Measurements from ENCODE around the gene PHF3.

The PHF3 gene

DNA sequence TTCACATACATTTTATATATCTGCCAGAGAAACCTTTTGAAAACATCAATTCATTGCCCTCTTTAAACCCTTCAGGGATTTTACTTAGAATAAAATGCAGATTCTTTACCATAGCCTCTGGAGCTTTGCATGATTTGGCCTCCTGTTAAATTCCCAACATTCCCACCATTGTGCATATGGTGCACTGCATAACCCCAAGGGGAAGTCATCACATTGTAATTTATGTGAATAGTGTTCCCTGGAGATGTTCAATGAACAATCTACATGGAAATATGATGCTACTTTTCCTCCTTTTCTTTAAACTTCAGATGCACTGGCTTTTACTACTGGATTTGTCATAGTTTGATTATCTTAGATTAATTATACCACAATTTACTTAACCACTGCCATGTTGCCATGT, 94.7 kb downstream of the PHF3 start:
- Histone ChIP-seq H3K4me3 (ENCODE audit: insufficient read depth, low read length, poor library complexity, severe bottlenecking) (no peak overlapping the region), H2AFZ (ENCODE audit: low read depth, low read length, severe bottlenecking) (no peak overlapping the region), H3K36me3 (ENCODE audit: low read length) (no peaks in the 10 kb centered on the region), H3K4me2 (ENCODE audit: low read depth, low read length, poor library complexity, severe bottlenecking) (no peak overlapping the region), H4K20me1 (ENCODE audit: low read depth, low read length) (no peaks in the 10 kb centered on the region), H3K27me3 (ENCODE audit: low read length) (no peaks in the 10 kb centered on the region), H3K27ac (ENCODE audit: low read depth, low read length) (no peak overlapping the region), H3K9me3 (ENCODE audit: insufficient read depth, low read length) (no peaks in the 10 kb centered on the region), H3K79me2 (ENCODE audit: insufficient read depth, low read length) (no peaks in the 10 kb centered on the region), H3K9me2 (replicated peaks; ENCODE audit: insufficient read depth, low read length) (no peaks in the 10 kb centered on the region), H3K9ac (ENCODE audit: low read length) (no peak overlapping the region), H3F3A (ENCODE audit: insufficient read depth) (no peaks in the 10 kb centered on the region)
- TF ChIP-seq, protein P1, sequence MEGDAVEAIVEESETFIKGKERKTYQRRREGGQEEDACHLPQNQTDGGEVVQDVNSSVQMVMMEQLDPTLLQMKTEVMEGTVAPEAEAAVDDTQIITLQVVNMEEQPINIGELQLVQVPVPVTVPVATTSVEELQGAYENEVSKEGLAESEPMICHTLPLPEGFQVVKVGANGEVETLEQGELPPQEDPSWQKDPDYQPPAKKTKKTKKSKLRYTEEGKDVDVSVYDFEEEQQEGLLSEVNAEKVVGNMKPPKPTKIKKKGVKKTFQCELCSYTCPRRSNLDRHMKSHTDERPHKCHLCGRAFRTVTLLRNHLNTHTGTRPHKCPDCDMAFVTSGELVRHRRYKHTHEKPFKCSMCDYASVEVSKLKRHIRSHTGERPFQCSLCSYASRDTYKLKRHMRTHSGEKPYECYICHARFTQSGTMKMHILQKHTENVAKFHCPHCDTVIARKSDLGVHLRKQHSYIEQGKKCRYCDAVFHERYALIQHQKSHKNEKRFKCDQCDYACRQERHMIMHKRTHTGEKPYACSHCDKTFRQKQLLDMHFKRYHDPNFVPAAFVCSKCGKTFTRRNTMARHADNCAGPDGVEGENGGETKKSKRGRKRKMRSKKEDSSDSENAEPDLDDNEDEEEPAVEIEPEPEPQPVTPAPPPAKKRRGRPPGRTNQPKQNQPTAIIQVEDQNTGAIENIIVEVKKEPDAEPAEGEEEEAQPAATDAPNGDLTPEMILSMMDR (IDR thresholded peaks at IDR 0.05; ENCODE audit: insufficient read depth, low read length, poor library complexity, severe bottlenecking): no peak
- TF ChIP-seq EZH2phosphoT487 (conservative IDR thresholded peaks at IDR 0.05; ENCODE audit: low read length): no peak

DNA sequence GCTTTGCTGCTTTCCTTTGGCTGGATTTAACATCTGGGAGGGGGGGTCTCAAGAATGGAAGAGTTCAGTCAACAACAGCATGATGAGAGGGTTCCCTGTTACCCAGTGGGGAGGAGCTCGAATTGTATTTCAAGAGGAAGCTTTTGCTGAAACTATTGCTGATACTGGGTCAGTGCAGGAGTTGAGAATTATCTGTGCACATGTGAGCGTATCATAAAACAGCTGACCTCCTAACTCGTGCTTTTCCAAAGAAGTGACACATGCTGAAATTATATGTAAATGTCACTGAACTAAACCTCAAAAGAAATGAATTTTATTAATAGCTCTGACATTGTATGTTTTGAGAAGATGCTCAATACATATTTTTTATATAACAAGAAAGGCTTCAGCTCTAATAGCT, 96.3 kb downstream of the PHF3 start:
- Histone ChIP-seq H3K36me3 (ENCODE audit: low read length) (no peaks in the 10 kb centered on the region), H2AFZ (ENCODE audit: low read depth, low read length, severe bottlenecking) (no peak overlapping the region), H3K79me2 (ENCODE audit: insufficient read depth, low read length) (no peaks in the 10 kb centered on the region), H3K4me3 (ENCODE audit: insufficient read depth, low read length, poor library complexity, severe bottlenecking) (no peak overlapping the region), H4K20me1 (ENCODE audit: low read depth, low read length) (no peaks in the 10 kb centered on the region), H3K27me3 (ENCODE audit: low read length) (no peaks in the 10 kb centered on the region), H3K9ac (ENCODE audit: low read length) (no peak overlapping the region), H3K4me2 (ENCODE audit: low read depth, low read length, poor library complexity, severe bottlenecking) (no peak overlapping the region), H3K27ac (ENCODE audit: low read depth, low read length) (no peak overlapping the region), H3K9me3 (ENCODE audit: insufficient read depth, low read length) (no peaks in the 10 kb centered on the region), H3F3A (ENCODE audit: insufficient read depth) (no peaks in the 10 kb centered on the region), H3K9me2 (replicated peaks; ENCODE audit: insufficient read depth, low read length) (no peaks in the 10 kb centered on the region)
- TF ChIP-seq, protein P1 (IDR thresholded peaks at IDR 0.05; ENCODE audit: insufficient read depth, low read length, poor library complexity, severe bottlenecking): no peak
- TF ChIP-seq EZH2phosphoT487 (conservative IDR thresholded peaks at IDR 0.05; ENCODE audit: low read length): no peak

DNA sequence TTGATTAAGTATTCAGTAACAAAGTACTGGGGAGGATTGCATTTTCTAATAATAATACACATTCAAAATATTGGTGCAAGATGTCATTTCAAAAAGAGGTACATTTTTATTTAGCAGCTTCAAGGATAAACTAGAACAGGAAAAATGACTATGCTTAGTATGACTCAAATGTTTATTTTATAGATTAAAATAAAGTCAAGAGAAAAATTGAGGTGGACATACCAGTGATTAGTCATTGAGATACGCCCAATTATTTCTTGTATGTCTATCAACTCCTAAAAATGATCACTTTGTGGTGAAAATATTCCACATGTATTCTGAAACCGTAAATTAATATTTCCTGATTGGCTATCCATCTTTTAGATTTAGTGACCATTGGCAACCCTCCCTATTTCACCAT, 96.7 kb downstream of the PHF3 start:
- no peak overlapping the region for H3K4me3 ChIP-seq (ENCODE audit: insufficient read depth, low read length, poor library complexity, severe bottlenecking)
- H3K9ac ChIP-seq (ENCODE audit: low read length): no peak overlapping the region
- H3K9me3 ChIP-seq (ENCODE audit: insufficient read depth, low read length): no peaks in the 10 kb centered on the region
- no peak overlapping the region for H2AFZ ChIP-seq (ENCODE audit: low read depth, low read length, severe bottlenecking)
- no peak overlapping the region for H3K27ac ChIP-seq (ENCODE audit: low read depth, low read length)
- no peak overlapping the region for H3K4me2 ChIP-seq (ENCODE audit: low read depth, low read length, poor library complexity, severe bottlenecking)
- H3K36me3 ChIP-seq (ENCODE audit: low read length): no peaks in the 10 kb centered on the region
- H3F3A ChIP-seq (ENCODE audit: insufficient read depth): no peaks in the 10 kb centered on the region
- TF ChIP-seq, protein P1 (IDR thresholded peaks at IDR 0.05; ENCODE audit: insufficient read depth, low read length, poor library complexity, severe bottlenecking): no peak
- TF ChIP-seq EZH2phosphoT487 (conservative IDR thresholded peaks at IDR 0.05; ENCODE audit: low read length): no peak
- H4K20me1 ChIP-seq (ENCODE audit: low read depth, low read length): no peaks in the 10 kb centered on the region
- no peaks in the 10 kb centered on the region for H3K9me2 ChIP-seq (replicated peaks; ENCODE audit: insufficient read depth, low read length)
- no peaks in the 10 kb centered on the region for H3K79me2 ChIP-seq (ENCODE audit: insufficient read depth, low read length)
- H3K27me3 ChIP-seq (ENCODE audit: low read length): no peaks in the 10 kb centered on the region
